H1 (cell line): Measurements from ENCODE around the gene PDE9A. TPM values are rescaled to one million over a fixed set of nuclear protein-coding genes. Genes with fewer than 3 reads are reported as not detected.

Source experiments
- ATF2 ChIP-seq: IDR thresholded peaks from 2 replicates; pipeline ENCODE4 v1.6.1; 2012; ENCODE audit warnings: low read length, inconsistent platforms
- CHD1 ChIP-seq: IDR thresholded peaks from 2 replicates; pipeline ENCODE4 v1.6.1; 2012; ENCODE audit warnings: low read depth, low read length, improper control_type of control experiment
- NRF1 ChIP-seq: IDR thresholded peaks from 2 replicates; pipeline ENCODE4 v1.6.1; 2011; ENCODE audit warnings: mild to moderate bottlenecking, low read depth, low read length, improper control_type of control experiment
- PHF8 ChIP-seq: fragments of 200-600 bp; sonication (generic); conservative IDR thresholded peaks from 2 replicates; pipeline ENCODE4 v1.7.1; 2012; ENCODE audit warnings: low read depth, mild to moderate bottlenecking, inconsistent platforms, low read length, moderate library complexity
- TBP ChIP-seq: IDR thresholded peaks from 2 replicates; pipeline ENCODE4 v1.6.1; 2011; ENCODE audit warnings: low read depth, low read length, improper control_type of control experiment
- polyA plus RNA-seq, 7 experiments: library from polyadenylated mRNA; depleted of rRNA in 3 of 7; stranded (reverse) in 5 of 7; unstranded in 2 of 7; fragments of >200 nt in 5 of 7; fragments of 200-250 nt in 2 of 7; gene quantifications; 1 replicate in 5 of 7; 2 replicates in 1 of 7; 4 replicates in 1 of 7; pipeline versions ENCODE4 v1.2.1 to v1.2.3, GENCODE V29; 2011 to 2013; ENCODE audit warnings: missing spikeins in 2 of 7, mixed read lengths in 2 of 7
- total RNA-seq: library from RNA; stranded (reverse); fragmentation: NEBNext Ultra II Directional; extraction: Animal tissue kit (Norgen Biotek cat#: 25700); gene quantifications from 2 replicates; pipeline ENCODE4 v1.2.1, GENCODE V29; 2021

The PDE9A gene
- total and polyA plus RNA-seq, 2 of the 8 experiments (the other 6 are each of a cell fraction or from before 2014, with no cell fraction given) = 39.2 to 45.9 TPM

- TF ChIP-seq PHF8 (no peak), CHD1 (no peak), NRF1 (no peak), ATF2 (no peak), TBP (no peak)
- TF ChIP-seq, all 59 proteins: peak for 0
These were observed 45.8 kb downstream of the PDE9A start (continued) for GRCh38 chr21:42699196-42699595.
